ENCODE measurements around the gene HES7.
"Not testable (repeated sequence)": the region's sequence is repeated elsewhere in the genome, so short reads cannot be mapped to it uniquely, and the experiment has no call there.

HES7 gene

GRCh38 chr17:8100111-8100510 is 23.8 kb downstream of the HES7 start:
- DNase-seq (ENCODE audit: low read depth): no peak

- DNase-seq (ENCODE audit: low read depth): no peak
Observed at GRCh38 chr17:8096541-8096940, 27.4 kb downstream of the HES7 start.

GRCh38 chr17:8095361-8095760 is 28.5 kb downstream of the HES7 start:
- no peak for DNase-seq (ENCODE audit: low read depth)

GRCh38 chr17:8091033-8091687 is 32.7 kb downstream of the HES7 start:
- DNase-seq (ENCODE audit: low read depth): no peak

- DNase-seq (ENCODE audit: low read depth): no peak
Observed at GRCh38 chr17:8089728-8090127, 34.2 kb downstream of the HES7 start.

- no peak for DNase-seq (ENCODE audit: low read depth)
Observed at GRCh38 chr17:8087952-8088230, 36.0 kb downstream of the HES7 start.

GRCh38 chr17:8087075-8087951 is 36.6 kb downstream of the HES7 start, which contains the start of gene ALOX12B:
ALOX12B (minus strand) TSS chr17:8087716; CDS start chr17:8087442, 274 bp downstream.
- no peak for DNase-seq (ENCODE audit: low read depth)

GRCh38 chr17:8084250-8084649 is 39.7 kb downstream of the HES7 start:
- DNase-seq (ENCODE audit: low read depth): no peak

GRCh38 chr17:8082292-8082691 is 41.6 kb downstream of the HES7 start:
- no peak for DNase-seq (ENCODE audit: low read depth)

- no peak for DNase-seq (ENCODE audit: low read depth)
Observed at GRCh38 chr17:8081876-8082275, 42.0 kb downstream of the HES7 start.

GRCh38 chr17:8080799-8081219 is 43.1 kb downstream of the HES7 start:
- no peak for DNase-seq (ENCODE audit: low read depth)

- no peak for DNase-seq (ENCODE audit: low read depth)
Observed at GRCh38 chr17:8080208-8080798, 43.6 kb downstream of the HES7 start.

- no peak for DNase-seq (ENCODE audit: low read depth)
Observed at GRCh38 chr17:8079291-8080207, 44.4 kb downstream of the HES7 start.

- not testable (repeated sequence) for DNase-seq (ENCODE audit: low read depth)
Observed at GRCh38 chr17:8077939-8078338, 46.0 kb downstream of the HES7 start.

- DNase-seq (ENCODE audit: low read depth): no peak
Observed at GRCh38 chr17:8076502-8077266, 47.2 kb downstream of the HES7 start.

GRCh38 chr17:8075574-8076342 is 48.1 kb downstream of the HES7 start:
- DNase-seq (ENCODE audit: low read depth): no peak

GRCh38 chr17:8075081-8075480 is 48.8 kb downstream of the HES7 start:
- DNase-seq (ENCODE audit: low read depth): no peak

GRCh38 chr17:8074554-8074953 is 49.4 kb downstream of the HES7 start:
- DNase-seq (ENCODE audit: low read depth): no peak

GRCh38 chr17:8073627-8074484 is 50.0 kb downstream of the HES7 start:
- DNase-seq (ENCODE audit: low read depth): no peak
